ENCODE results near the gene RMRP.
"Not testable (repeated sequence)": the region's sequence is repeated elsewhere in the genome, so short reads cannot be mapped to it uniquely, and the experiment has no call there.

The RMRP gene

DNA sequence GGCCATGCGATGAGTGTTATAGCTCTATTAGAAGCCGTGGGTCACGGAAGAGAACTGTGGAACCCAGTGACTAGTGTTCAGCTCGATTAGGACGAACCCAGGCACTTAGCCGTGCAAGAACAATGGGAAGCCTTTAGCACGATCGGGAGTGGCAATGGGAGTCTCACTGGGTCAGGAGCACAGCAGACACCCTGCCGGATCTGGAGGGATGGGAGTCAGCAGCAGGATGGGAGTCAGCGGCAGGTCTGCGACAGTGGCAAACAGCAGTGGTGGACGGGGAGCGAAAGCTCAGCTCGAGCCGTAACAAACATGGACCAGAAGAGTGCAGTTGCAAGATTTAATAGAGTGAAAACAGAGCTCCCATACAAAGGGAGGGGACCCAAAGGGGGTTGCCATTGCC is 17.4 kb downstream of the RMRP start:
- DNase-seq = not testable (repeated sequence)

GRCh38 chr9:35639631-35640030 is 18.2 kb downstream of the RMRP start:
- no peak for DNase-seq

DNA sequence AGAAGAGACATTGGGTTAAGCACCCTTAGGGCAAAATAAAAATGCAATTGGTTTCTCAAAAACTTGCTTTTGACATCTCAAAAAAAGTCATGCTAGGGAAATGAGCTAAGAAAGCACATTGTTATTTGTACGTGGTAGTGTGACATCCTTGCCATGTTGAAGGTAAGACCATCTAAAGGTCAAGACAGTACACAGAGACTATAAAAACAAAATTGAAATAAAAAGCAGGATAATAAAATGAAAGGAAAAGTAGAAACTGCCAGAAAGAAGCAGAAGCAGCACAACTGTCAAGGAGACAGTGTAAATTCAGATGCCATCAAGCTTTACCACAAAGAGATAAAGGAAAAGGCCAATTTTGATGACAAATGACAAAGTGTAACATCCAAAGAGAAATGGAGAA is 18.6 kb downstream of the RMRP start:
- not testable (repeated sequence) for DNase-seq

DNA sequence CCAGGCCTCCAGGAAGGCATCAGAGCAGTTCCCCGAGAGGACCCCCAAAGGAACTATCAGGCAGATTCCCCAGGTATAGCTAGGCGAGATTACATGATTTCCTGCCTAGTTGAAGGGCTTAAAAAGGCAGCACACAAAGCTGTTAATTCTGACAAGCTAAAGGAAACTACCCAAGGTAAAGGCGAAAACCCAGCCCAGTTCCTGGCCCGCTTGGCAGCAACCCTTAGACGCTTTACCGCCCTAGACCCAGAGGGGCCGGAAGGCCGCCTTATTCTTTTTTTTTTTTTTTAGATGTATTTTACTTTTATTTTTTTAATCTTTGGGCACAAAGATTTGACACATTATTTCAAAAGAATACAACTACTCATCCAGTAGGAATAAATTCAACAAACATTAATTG is 19.1 kb downstream of the RMRP start:
- not testable (repeated sequence) for DNase-seq

- DNase-seq = peak; percentile 32
Measured at GRCh38 chr9:35637427-35637955, 20.3 kb downstream of the RMRP start.

DNA sequence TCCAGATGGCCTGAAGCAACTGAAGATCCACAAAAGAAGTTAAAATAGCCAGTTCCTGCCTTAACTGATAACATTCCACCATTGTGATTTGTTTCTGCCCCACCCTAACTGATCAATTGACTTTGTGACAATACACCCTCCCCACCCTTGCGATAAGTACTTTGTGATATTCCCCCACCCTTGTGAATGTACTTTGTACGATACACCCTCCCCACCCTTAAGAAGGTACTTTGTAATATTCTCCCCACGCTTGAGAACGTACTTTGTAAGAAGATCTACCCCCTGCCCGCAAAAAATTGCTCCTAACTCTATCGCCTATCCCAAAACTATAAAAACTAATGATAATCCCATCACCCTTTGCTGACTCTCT is 21.0 kb downstream of the RMRP start:
- peak; percentile 1 for DNase-seq

DNA sequence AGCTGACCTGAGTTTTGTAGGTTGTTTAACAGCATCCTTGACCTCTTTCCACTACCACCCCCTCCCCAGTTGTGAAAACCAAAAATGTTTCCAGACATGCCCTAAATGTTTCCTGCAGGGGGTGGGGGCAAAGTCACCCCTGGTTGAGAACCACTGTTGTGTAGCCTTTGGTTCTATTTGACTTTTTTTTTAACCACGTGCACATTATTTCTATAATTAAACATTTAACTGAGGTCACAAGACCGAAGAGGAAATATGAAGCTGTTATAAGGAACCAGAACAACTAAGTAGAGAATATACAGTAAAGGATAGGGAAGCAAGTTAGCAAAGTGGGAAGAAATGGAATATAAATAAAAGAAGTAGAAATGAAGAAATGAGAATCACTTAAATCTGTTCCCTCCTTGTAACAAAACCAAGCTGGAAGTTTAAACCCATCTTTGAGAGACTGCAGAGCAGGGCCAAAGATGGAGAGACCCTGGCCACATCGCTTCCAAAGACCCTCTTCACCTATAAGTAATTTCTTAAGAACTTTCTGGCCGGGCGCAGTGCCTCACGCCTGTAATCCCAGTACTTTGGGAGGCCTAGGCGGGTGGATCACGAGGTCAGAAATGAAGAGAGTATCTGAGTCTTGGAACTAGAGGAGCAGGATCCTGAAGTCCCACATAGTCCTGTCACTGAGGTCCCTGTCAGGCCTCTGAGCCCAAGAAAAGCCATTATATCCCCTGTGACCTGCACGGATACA is 21.5 kb downstream of the RMRP start:
- DNase-seq = no peak

DNA sequence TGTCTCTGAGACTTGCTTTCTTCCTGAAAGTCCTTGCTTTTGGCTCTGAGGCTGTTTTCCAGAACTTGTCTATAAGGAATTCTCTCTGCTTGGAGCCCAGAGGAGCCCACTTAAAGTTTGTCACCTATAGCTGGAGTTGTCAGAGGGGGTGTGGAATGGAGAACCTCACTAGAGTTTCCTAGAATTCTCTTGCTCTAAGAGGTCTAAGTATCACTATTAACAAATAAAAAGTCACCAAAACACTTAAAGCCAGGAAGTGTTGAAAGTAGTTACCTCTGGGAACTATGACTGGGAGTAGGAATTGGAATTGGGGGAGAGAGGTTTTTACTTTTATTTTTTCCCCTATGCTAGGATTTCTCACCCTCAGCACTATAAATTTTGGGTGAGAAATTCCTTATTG is 22.1 kb downstream of the RMRP start:
- no peak for DNase-seq

- no peak for DNase-seq
Measured at GRCh38 chr9:35629597-35629996, 28.2 kb downstream of the RMRP start.

DNA sequence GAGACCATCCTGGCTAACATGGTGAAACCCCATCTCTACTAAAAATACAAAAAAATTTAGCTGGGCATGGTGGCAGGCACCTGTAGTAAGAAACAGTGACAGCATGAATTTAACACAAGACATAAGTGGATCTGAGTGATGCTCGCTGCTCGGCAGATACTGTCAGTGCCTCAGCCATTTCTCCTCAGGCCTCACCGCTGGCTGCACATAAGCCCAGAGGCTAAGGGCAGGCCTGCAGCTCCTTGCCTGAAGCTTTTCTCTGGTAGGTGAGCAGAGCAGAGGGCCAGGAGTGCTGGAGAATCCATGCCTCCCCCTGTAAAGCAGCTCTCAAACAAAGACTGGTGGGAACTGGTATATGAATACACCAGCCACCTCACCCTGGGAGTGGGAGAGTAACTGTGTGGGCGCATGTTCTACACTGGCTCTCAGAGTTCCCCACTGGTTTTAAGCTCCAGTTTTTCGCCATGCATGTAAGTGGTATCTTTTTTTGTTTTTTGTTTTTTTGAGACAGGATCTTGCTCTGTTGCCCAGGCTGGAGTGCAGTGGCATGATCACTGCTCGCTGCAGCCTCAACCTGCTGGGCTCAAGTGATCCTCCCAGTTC is 29.3 kb downstream of the RMRP start:
- DNase-seq = no peak

GRCh38 chr9:35627575-35627974 is 30.2 kb downstream of the RMRP start:
- DNase-seq = no peak

DNA sequence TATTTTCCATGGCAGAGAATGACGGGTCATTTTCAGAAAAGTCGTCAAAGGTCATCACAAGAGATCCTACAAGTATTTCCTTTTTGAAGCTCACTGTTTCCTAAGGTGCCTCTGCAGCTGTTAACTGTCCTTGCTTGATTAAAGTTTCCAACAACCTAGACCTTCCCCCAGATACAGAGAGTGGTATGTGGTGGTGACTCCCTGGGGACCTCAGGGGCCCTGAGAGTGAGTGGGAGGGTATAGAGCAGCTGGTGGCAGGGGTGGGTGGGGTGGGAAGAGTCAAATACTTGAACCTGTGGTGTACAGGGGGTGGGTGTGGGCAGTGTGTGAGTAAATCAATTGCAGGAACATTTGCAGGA is 38.0 kb downstream of the RMRP start:
- DNase-seq = no peak

DNA sequence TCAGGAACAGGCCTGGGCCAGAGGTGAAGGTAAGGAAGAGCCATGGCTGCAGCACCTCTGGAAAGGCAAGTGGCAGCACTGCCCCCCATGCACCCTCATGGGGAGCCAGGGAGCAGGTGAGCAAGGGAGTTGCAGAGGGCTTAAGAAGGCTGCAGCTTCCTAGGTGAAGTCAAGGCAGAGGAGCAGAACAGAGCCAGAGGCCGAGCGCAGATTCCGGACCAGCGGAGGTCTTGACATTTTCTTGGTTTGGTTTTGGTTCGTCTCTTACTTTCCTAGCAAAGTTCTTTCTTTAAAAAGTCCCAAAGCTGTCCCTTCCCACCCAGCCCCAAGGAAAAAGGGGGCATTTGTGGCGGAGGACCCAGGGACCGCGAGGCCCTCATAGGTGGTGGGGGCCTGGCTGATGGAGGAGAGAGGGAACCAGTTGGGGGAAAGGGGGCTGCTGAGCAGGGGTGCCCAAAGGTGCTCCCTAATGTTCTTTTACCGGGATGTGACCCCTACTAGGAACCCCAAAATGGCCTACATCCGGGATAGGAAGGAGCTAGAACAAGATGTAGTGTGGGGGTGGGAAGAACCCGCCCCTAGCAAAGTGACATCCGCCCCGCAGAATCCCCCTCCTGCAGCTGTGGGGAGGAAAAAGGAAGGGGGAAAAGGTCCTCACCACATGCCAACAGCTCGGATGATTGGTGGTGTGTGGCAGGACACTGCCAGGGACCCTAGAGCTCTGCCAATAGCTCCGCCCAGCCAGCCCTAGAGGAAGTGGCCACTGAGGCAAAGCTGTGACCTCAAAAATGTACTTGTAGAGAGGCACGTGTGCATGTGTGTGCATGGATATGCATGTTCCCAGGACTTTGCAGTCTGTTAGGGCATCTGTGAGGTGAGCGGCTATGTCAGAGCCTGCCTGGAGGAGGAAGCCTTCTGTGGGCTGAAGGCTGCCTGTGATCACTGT is 38.7 kb downstream of the RMRP start:
- peak; percentile 74 for DNase-seq

DNA sequence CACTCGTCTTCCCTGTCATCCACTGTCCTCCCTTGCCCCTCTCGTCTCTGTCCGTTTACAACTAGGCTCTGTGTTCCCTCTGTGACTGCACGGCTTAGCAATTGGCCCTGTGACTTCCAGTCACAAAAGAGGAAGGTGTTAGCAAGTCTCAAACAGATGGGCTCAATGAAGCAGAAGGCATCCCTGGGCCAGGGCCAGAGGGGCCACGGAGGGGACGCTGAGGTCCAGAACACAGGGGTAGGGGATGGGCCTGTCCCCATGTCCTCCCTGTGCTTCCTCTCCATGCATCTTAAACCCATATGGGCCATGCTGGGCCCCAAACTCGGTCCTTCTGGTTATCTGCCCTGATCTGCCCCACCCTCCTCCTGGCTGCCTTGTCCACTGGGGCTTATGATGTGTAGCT is 39.5 kb downstream of the RMRP start, which contains the start of gene CD72:
Gene CD72 (minus strand): TSS at position 89 of the 403 bp plus-strand sequence. CDS start 110 bp downstream, outside the sequence.
- no peak for DNase-seq

GRCh38 chr9:35617548-35617947 is 40.3 kb downstream of the RMRP start:
- DNase-seq = no peak

- peak; percentile 84 for DNase-seq
Measured at GRCh38 chr9:35616681-35617459, 40.9 kb downstream of the RMRP start.

DNA sequence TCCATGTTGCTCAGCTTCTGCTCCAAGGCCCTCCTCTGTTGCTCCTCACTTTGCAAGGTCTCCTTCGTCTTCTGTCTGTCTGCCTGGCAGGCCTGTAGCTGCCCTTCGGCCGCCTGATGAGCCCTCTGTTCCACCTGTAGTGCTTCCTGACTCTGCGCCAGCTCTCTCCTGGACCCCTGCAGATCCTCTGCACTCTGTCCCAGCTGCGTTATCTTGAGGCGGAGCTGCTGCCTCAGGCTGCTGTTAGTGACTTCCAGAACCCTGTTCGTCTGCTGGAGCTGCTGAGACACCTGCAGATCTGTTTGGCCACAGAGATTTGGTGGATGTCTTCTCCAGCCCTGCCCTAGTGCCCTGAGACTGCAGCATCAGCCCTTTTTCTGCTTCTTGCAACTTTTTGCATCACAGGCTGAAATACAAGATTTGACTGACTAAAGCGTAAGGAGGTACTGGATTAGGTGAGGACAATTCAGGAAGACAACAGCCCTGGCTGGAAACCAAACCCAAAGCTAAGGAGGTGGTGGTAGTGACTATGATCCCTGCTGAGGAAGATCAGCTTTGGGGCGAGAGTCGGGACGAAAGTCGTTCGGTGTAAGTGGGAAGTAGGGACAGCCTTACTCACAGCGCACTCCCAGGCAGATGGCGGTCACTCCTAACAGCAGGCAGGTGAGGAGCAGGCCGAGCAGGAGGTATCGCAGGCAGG is 41.7 kb downstream of the RMRP start:
- DNase-seq = no peak

GRCh38 chr9:35612843-35613242 is 45.0 kb downstream of the RMRP start:
- no peak for DNase-seq

- not testable (repeated sequence) for DNase-seq
Measured at GRCh38 chr9:35612066-35612465, 45.8 kb downstream of the RMRP start.

DNA sequence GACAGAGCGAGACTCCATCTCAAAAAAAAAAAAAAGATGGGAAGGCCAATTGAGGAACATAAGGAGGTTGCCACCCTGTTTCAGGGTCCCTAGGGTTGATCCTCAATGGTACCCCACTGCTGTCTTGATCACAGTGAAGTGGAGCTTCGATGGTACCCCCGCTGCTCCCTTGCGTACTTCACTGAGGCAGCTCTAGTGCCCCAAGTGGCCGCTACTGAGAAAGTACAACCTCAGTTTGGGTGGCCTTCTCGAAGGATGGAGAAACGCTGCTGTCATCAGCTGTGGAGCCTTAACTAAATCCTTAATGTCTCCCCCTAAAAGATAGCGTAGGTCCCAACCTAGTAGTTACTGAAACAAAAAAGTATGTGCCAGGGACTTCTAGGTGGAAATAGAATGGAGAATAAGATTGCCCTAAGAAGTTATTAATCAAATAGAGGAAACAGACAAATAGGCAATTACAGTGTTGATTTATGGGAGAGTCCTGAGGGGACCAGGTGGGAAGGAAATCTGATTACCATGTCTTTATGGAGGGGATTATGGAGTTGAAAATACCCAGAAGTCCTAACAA is 46.5 kb downstream of the RMRP start:
- DNase-seq = no peak

DNA sequence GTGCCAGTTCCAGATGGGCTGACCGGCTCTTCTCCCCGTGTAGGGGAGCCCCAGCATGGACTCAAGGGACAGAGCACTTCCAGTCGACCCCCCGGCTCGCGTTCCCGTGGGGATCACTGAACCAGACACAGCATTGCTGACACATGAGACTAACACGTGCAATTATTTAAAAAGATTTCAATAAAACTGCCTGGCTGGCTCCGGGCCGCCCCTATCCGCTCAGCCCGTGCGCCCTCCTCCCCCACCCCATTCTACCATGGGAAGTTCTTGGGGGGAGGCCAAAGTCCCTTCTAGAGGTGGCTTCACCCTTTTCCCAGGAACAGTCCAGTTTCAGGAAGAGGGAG is 48.0 kb downstream of the RMRP start:
- DNase-seq = no peak

All from activated CD8-positive, alpha-beta memory T cell treated with anti-CD3 and anti-CD28 coated beads, Interleukin-2, amount 50 U/mL, for 48 hours (primary cell).